BE2C (cell line): Measurements from ENCODE around the gene DNLZ. TPM values are rescaled to one million over a fixed set of nuclear protein-coding genes. Genes with fewer than 3 reads are reported as not detected.

Experiments used
- DNase-seq: peaks from one replicate; pipeline ENCODE4 v3.0.0-alpha.2; 2020
- H3K27me3 ChIP-seq: fragments of 250-450 bp; sonication (Bioruptor Pico); 2 replicates; pipeline ENCODE4 v1.5.1; 2020; ENCODE audit warnings: mild to moderate bottlenecking
- H3K36me3 ChIP-seq: fragments of 250-450 bp; sonication (Bioruptor Pico); 2 replicates; pipeline ENCODE4 v1.5.1; 2020; ENCODE audit warnings: mild to moderate bottlenecking
- H3K4me1 ChIP-seq: fragments of 250-450 bp; sonication (Bioruptor Pico); 2 replicates; pipeline ENCODE4 v1.5.1; 2020
- H3K4me3 ChIP-seq: 2 replicates; pipeline ENCODE4 v1.5.1; 2011; ENCODE audit warnings: low read depth, low read length
- H3K9me3 ChIP-seq: fragments of 250-450 bp; sonication (Bioruptor Pico); 2 replicates; pipeline ENCODE4 v1.5.1; 2020
- polyA plus RNA-seq: library from polyadenylated mRNA; unstranded; fragments of >200 nt; gene quantifications from one replicate; pipeline ENCODE4 v1.2.1, GENCODE V29; 2012; ENCODE audit warnings: low read depth, missing spikeins; ENCODE audit not compliant: insufficient read length, insufficient read depth
- TF ChIP-seq, protein P1 (sequence below): IDR thresholded peaks from 2 replicates; pipeline ENCODE4 v1.5.1; 2012; ENCODE audit warnings: mild to moderate bottlenecking, low read depth, low read length

DNLZ gene
- polyA plus RNA-seq, result 95.7 TPM

DNA sequence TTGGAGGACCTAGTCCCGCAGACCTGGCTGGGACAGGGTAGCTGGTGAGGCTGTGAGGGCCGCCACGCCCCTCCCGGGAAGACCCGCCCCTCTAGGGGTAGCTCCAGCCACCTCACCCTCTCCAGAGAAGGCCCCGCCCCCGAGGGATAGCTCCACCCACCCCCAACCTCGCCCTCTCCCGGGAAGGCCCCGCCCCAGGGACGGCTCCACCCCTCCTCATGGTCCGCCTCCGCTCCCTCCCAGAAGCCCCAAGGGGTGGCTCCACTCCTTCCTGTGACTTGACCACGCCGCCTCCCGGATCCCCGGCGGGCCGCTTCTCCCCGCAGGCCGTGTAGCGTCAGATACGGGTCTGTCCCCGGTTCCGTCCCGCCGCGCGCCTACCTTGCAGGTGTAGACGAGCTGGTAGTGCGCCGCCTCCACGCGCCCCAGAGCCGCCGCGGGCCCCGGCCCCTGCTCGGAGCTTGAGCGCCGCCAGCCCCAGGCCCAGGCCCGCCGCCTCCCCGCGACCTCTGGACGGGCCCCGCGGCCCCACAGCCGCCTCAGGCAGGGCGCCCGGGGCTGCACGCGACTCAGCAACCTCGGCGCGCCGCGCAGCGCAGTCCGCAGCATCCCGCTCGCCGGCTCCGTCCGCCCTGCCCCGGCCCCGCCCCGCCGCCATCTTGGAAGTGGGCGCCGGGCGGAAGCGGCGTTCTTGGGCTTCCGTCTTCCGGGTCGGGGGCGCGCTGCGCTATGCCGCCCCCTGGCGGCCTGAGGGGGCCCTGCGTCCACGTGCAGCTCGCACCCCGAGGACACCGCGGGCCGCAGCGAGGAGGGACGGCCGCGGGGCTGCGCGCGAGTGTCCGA lies at the start of gene DNLZ:
Gene DNLZ (minus strand): TSS at position 639 of the 843 bp plus-strand sequence. CDS start 30 bp downstream, at position 609.
- Histone ChIP-seq H3K27me3 (no peaks in the 10 kb centered on the region), H3K4me3 (peak within 1 kb of the TSS; percentile 67), H3K4me1 (peaks cover 44% of the 10 kb centered on the region), H3K36me3 (peaks cover 4% of the 10 kb centered on the region; the same call in 1 of the 2 replicates), H3K9me3 (no peaks in the 10 kb centered on the region)
- DNase-seq, result peak; percentile 99
- TF ChIP-seq, protein P1, sequence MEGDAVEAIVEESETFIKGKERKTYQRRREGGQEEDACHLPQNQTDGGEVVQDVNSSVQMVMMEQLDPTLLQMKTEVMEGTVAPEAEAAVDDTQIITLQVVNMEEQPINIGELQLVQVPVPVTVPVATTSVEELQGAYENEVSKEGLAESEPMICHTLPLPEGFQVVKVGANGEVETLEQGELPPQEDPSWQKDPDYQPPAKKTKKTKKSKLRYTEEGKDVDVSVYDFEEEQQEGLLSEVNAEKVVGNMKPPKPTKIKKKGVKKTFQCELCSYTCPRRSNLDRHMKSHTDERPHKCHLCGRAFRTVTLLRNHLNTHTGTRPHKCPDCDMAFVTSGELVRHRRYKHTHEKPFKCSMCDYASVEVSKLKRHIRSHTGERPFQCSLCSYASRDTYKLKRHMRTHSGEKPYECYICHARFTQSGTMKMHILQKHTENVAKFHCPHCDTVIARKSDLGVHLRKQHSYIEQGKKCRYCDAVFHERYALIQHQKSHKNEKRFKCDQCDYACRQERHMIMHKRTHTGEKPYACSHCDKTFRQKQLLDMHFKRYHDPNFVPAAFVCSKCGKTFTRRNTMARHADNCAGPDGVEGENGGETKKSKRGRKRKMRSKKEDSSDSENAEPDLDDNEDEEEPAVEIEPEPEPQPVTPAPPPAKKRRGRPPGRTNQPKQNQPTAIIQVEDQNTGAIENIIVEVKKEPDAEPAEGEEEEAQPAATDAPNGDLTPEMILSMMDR, result peak; percentile 73

DNA sequence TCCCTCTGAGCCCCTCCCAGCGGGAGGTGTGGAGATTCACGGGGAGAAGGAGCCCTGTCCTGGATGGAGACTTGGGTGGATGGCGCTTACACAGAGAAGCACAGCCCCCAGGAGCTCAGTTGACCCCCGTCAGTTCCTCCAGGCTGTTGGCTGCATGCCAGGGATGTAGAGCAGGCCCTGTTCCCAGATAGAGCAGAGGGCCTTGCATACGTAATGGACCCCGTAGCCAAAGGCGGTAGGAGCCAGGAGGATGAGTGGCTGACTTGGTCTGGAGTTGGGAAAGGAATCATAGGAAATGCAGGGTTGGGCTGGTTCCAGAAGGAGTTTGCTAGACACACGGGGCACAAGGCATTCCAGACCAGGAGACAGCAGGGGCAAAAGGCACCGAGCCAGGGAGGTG lies 49.4 kb upstream of the DNLZ start:
- peaks cover 69% of the 10 kb centered on the region for H3K36me3 ChIP-seq
- peak; percentile 90 for DNase-seq
- TF ChIP-seq, protein P1, result no peak; the same call in 1 of the 2 replicates

DNA sequence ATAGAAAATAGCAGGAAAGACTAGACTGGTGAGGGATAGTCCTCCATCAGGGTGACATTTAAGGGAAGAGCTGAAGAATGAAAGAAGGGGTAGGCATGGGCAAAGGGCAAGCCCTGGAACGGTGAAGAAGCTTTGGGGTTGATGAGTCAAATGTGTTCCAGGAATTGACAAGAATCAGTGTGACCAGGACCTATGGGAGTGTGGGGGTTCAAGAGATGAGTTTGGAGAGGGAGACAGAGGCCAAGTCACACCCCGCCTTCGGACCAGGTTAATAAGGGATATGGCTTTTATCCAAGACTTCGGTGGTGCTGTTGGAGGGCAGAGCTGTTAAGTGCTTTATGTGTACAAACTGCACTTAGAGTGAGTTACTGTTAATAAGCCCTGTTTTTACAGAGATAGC lies 47.8 kb upstream of the DNLZ start:
- Histone ChIP-seq H3K36me3 (peaks cover 69% of the 10 kb centered on the region), H3K27me3 (no peaks in the 10 kb centered on the region)

More for the DNA sequence above, 49.4 kb upstream of the DNLZ start:
- H3K4me1 ChIP-seq, result peaks cover 13% of the 10 kb centered on the region; the same call in 1 of the 2 replicates
- no peaks in the 10 kb centered on the region for H3K27me3 ChIP-seq
- peak overlapping the region; percentile 1 for H3K4me3 ChIP-seq
- no peaks in the 10 kb centered on the region for H3K9me3 ChIP-seq

DNA sequence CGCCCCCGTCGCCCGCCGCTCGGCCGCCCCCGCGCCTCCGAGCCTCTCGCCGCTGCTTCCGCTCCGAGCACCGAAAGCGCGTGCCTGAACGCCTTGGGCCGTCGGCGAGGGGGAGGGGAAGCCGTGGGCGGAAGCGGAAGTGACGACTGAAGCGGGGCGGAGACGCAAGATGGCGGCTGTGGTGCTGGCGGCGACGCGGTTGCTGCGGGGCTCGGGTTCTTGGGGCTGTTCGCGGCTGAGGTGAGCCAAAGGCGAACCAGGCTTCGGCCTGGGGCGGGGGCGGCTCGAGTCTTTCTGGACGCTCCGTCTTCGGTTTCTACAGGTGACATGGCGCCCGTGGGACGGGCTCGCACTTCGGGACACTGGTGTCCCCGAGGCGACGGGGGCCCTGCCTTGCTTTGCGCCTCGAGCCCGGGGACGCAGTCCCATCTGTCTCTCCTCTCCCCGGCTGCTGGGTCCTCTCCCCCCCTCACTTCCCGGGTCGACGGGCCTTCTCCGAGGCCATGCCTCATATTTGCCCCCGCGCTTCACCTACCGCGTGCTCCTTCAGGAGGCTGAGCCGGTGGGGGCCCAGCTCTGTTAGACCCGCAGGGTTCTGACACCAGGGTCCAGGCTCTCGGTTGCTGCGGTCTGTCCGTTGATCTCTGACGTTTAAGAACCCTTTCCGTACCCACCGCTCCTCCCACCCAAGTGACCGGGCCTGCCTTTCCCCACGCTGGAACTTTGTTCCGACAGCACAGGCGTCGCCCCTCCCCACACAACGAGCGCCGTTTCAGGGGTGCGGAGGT lies 47.1 kb upstream of the DNLZ start, which contains the start of the genes ENTR1 and PMPCA:
Gene ENTR1 (minus strand): TSS at position 115 of the 788 bp plus-strand sequence. CDS start 217 bp downstream, outside the sequence.
Gene PMPCA (plus strand): TSS at position 159 of the 788 bp plus-strand sequence. CDS start 11 bp downstream, at position 170.
- peaks cover 13% of the 10 kb centered on the region; the same call in 1 of the 2 replicates for H3K4me1 ChIP-seq
- peak within 1 kb of the TSS; percentile 85 for H3K4me3 ChIP-seq
- peak; percentile 95 for DNase-seq
- peaks cover 68% of the 10 kb centered on the region for H3K36me3 ChIP-seq
- no peaks in the 10 kb centered on the region for H3K9me3 ChIP-seq
- no peaks in the 10 kb centered on the region for H3K27me3 ChIP-seq
- TF ChIP-seq, protein P1, result no peak

More for the DNA sequence above, 47.8 kb upstream of the DNLZ start:
- TF ChIP-seq, protein P1, result no peak
- Histone ChIP-seq H3K9me3 (no peaks in the 10 kb centered on the region), H3K4me3 (peak overlapping the region; percentile 85), H3K4me1 (peaks cover 13% of the 10 kb centered on the region; the same call in 1 of the 2 replicates)
- no peak for DNase-seq

DNA sequence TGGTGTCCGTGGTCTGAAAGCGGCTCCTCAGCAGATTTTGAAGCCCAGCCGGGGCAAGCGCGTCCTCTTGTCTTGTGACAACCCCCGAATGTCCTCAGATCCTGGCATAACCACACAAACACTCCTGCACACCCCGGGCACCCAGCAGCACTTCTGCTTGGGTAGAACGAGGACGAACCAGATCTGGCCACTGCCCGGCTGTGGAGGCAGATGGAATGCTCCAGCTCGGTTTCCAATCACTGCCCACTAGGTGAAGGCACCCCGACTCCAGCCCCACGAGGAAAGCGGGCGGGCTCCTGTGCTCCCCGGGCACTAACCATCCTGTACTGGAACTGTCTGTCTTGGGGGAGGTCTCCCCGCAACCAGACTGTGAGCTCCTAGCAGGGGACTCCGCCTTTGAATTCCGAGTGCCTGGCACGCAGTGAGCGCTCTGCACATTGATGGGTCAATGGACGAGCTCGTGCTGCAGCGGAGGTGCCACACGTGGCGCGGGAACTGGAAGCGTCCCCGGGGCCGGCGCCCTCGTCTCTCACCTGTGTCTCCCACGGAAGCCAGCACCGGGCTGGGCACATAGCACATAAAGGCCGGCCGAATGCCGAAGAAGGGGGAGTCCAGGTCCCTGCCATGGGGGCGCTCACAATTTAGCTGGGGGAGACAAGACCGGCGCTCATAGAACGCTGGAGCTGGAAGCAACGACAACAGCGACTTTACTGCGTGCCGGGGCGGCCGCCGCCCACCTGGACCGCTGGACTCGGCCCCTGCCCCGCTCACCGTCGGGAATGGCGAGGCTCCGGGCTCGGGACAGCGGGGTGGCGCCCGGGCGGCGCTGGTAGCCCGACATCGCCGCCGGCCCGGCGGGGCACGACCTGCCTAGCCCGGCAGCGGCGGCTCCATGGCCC lies 46.3 kb upstream of the DNLZ start:
- no peaks in the 10 kb centered on the region for H3K9me3 ChIP-seq
- H3K4me3 ChIP-seq, result peak overlapping the region; percentile 85
- TF ChIP-seq, protein P1, result no peak
- H3K27me3 ChIP-seq, result no peaks in the 10 kb centered on the region
- DNase-seq, result peak; percentile 51
- peaks cover 13% of the 10 kb centered on the region; the same call in 1 of the 2 replicates for H3K4me1 ChIP-seq
- H3K36me3 ChIP-seq, result peaks cover 68% of the 10 kb centered on the region
